Stimulated activated CD8-positive, alpha-beta memory T cell treated with anti-CD3 and anti-CD28 coated beads, Interleukin-12 subunit alpha, Interleukin-12 subunit beta, amount 100 ng/mL, for 4 hours (primary cell): ENCODE results near the gene KCNC1.

Source experiments
- DNase-seq: peaks from one replicate; pipeline ENCODE4 v3.0.0-alpha.2; 2020; ENCODE audit warnings: low read depth

Gene KCNC1

GRCh38 chr11:17738151-17738973 lies 3.8 kb downstream of the KCNC1 start:
- DNase-seq: no peak

GRCh38 chr11:17739945-17740338 lies 5.4 kb downstream of the KCNC1 start:
- no peak for DNase-seq

- DNase-seq: no peak
Observed at GRCh38 chr11:17740649-17741235, 6.2 kb downstream of the KCNC1 start.

- no peak for DNase-seq
Observed at GRCh38 chr11:17741487-17741886, 6.9 kb downstream of the KCNC1 start.

- DNase-seq: no peak
Observed at GRCh38 chr11:17742019-17742418, 7.4 kb downstream of the KCNC1 start.

- DNase-seq: no peak
Observed at GRCh38 chr11:17743026-17743807, 8.6 kb downstream of the KCNC1 start.

GRCh38 chr11:17743808-17744119 lies 9.2 kb downstream of the KCNC1 start:
- no peak for DNase-seq

GRCh38 chr11:17744151-17744940 lies 9.8 kb downstream of the KCNC1 start:
- DNase-seq: no peak

GRCh38 chr11:17745023-17745772 lies 10.6 kb downstream of the KCNC1 start:
- no peak for DNase-seq

GRCh38 chr11:17746096-17746495 lies 11.5 kb downstream of the KCNC1 start:
- DNase-seq: no peak

GRCh38 chr11:17747131-17747955 lies 12.8 kb downstream of the KCNC1 start:
- DNase-seq: no peak

GRCh38 chr11:17748044-17748443 lies 13.5 kb downstream of the KCNC1 start:
- DNase-seq: no peak

GRCh38 chr11:17748761-17749721 lies 14.5 kb downstream of the KCNC1 start:
- DNase-seq: no peak

GRCh38 chr11:17750013-17750800 lies 15.6 kb downstream of the KCNC1 start:
- no peak for DNase-seq

GRCh38 chr11:17750801-17751165 lies 16.2 kb downstream of the KCNC1 start:
- no peak for DNase-seq

- no peak for DNase-seq
Observed at GRCh38 chr11:17751558-17751957, 17.0 kb downstream of the KCNC1 start.

- DNase-seq: no peak
Observed at GRCh38 chr11:17752144-17752543, 17.6 kb downstream of the KCNC1 start.

GRCh38 chr11:17753153-17753552 lies 18.6 kb downstream of the KCNC1 start:
- no peak for DNase-seq

- no peak for DNase-seq
Observed at GRCh38 chr11:17753641-17754040, 19.1 kb downstream of the KCNC1 start.
